Epithelial cell of proximal tubule (primary cell): ENCODE data around the gene OR51B4. TPM values are rescaled to one million over a fixed set of nuclear protein-coding genes. Genes with fewer than 3 reads are reported as not detected.

Source experiments
- DNase-seq: peaks from one replicate; pipeline ENCODE4 v3.0.0-alpha.2; 2011; ENCODE audit warnings: low read depth
- H3K4me3 ChIP-seq: 2 replicates; pipeline ENCODE4 v1.5.1; 2011; ENCODE audit warnings: low read depth, mild to moderate bottlenecking, low read length
- total RNA-seq: library from RNA; depleted of rRNA; stranded (reverse); fragments of >200 nt; gene quantifications from 2 replicates; pipeline ENCODE4 v1.2.3, GENCODE V29; 2015
- TF ChIP-seq, protein P1 (sequence below): conservative IDR thresholded peaks from 2 replicates; pipeline ENCODE4 v1.5.1; 2012; ENCODE audit warnings: low read depth, mild to moderate bottlenecking, low read length

The OR51B4 gene
- total RNA-seq, 1 donor from 2014 or later: not detected

DNA sequence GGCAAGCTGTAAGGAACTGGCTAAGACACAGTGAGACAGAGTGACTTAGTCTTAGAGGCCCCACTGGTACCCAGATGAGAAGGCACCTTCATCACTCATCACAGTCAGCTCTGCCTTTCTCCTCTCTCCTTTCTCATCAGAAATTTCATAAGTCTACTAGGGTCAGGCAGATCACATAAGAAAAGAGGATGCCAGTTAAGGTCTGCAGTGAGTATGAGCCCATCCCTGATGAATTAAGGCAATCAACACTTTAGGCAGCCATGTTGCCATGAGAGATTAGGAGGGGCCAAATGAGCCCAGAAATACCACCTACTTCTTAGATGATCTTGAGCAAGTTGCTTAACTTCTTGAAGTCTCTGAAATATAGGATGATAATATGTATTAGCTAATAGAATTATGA lies 20.1 kb downstream of the OR51B4 start:
- no peak overlapping the region for H3K4me3 ChIP-seq
- TF ChIP-seq, protein P1, sequence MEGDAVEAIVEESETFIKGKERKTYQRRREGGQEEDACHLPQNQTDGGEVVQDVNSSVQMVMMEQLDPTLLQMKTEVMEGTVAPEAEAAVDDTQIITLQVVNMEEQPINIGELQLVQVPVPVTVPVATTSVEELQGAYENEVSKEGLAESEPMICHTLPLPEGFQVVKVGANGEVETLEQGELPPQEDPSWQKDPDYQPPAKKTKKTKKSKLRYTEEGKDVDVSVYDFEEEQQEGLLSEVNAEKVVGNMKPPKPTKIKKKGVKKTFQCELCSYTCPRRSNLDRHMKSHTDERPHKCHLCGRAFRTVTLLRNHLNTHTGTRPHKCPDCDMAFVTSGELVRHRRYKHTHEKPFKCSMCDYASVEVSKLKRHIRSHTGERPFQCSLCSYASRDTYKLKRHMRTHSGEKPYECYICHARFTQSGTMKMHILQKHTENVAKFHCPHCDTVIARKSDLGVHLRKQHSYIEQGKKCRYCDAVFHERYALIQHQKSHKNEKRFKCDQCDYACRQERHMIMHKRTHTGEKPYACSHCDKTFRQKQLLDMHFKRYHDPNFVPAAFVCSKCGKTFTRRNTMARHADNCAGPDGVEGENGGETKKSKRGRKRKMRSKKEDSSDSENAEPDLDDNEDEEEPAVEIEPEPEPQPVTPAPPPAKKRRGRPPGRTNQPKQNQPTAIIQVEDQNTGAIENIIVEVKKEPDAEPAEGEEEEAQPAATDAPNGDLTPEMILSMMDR: no peak
- no peak for DNase-seq

DNA sequence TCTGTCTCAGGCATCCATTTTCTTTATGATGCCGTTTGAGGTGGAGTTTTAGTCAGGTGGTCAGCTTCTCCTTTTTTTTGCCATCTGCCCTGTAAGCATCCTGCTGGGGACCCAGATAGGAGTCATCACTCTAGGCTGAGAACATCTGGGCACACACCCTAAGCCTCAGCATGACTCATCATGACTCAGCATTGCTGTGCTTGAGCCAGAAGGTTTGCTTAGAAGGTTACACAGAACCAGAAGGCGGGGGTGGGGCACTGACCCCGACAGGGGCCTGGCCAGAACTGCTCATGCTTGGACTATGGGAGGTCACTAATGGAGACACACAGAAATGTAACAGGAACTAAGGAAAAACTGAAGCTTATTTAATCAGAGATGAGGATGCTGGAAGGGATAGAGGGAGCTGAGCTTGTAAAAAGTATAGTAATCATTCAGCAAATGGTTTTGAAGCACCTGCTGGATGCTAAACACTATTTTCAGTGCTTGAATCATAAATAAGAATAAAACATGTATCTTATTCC lies 21.1 kb downstream of the OR51B4 start:
- no peak overlapping the region for H3K4me3 ChIP-seq
- peak; percentile 93 for DNase-seq
- TF ChIP-seq, protein P1: no peak

DNA sequence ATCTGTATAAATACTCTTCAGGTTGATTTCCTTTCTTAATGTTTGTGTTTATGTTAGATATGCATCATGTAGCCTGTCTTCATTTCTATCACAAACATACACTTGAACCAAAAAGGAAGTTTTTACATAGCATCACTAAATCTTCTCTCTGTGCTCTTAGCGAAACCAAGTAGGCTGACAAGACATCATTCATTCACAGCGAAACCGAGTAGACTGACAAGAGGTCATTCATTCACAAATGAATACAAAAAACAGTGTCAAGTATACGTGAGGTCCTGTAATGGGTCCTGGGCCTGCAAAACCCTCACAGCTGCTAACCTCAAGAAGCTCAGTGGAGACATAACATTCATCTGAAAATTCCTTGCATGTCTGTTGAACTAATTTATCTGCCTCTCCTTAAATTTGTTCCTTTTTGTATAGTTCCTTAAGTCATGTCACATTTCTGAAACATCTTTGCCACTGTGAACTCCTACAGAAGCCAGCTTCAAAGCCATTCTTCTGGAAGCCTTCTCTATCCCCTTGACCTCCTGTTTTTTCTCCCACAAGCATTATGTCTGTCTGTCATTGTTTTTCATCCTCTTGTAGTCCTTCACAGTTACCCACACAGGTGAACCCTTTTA lies 22.2 kb downstream of the OR51B4 start:
- DNase-seq: no peak
- no peak overlapping the region for H3K4me3 ChIP-seq
- TF ChIP-seq, protein P1: no peak

DNA sequence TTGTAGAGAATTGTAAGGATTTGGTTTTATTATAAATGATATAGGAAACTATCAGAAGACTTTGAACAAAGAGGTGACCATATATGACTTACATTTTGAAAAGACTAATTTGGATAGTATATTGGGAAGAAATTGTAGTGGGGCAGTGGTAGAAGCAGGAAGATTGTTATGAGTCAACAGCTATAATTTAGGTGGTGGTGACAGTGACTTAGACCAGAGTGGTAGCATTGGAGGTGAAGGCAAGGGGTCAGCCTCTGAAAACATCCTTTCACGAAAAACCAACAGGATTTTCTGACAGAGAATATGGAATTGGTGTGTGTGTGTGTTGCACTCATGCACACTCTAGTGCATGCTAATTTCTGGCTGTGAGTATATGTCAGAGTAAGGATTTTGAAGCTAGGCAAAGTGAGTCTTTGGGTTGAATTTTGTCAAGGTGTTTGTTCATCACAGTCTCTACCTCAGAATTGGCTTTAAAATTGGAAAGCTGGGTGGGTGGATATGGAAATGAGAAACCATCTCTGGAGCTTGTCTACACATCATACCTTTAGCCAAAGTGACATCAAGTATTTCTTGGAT lies 23.9 kb downstream of the OR51B4 start:
- no peak for DNase-seq
- TF ChIP-seq, protein P1: no peak
- no peak overlapping the region for H3K4me3 ChIP-seq

DNA sequence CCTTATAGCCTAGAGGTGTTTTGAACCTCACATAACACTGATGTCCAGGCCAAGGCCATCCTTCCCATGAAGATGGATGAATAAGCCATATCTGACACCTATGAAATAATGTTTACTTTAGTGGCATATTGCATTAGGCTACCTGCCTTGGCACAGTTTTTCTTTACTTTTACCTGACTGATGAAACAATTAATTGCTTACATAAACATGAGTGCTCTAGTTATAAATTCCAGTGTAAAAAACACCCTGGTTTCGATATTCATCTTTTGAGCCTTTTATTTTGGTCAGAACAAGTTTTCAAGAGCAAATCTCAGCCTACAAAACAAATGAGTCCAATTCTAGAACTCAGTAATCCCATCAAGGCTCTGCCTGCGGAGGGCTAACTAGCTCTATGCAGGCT lies 25.0 kb downstream of the OR51B4 start:
- DNase-seq: no peak
- TF ChIP-seq, protein P1: no peak
- no peak overlapping the region for H3K4me3 ChIP-seq

DNA sequence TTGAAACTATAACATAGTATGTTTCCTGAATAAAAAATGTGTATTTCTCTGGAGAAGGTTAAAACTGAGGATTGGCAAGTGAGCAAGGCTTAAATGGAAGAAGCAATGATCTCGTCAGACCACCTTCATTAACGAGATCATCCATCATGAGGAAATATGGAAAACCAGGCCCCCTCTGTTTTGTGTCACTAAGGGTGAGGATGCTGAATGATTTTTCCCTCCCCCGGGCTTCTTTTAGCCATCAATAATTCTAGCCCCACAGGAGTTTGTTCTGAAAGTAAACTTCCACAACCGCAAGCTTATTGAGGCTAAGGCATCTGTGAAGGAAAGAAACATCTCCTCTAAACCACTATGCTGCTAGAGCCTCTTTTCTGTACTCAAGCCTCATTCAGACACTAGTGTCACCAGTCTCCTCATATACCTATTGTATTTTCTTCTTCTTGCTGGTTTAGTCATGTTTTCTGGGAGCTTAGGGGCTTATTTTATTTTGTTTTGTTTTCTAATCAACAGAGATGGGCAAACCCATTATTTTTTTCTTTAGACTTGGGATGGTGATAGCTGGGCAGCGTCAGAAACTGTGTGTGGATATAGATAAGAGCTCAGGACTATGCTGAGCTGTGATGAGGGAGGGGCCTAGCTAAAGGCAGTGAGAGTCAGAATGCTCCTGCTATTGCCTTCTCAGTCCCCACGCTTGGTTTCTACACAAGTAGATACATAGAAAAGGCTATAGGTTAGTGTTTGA lies 26.2 kb downstream of the OR51B4 start:
- H3K4me3 ChIP-seq: no peak overlapping the region
- TF ChIP-seq, protein P1: no peak
- no peak for DNase-seq

DNA sequence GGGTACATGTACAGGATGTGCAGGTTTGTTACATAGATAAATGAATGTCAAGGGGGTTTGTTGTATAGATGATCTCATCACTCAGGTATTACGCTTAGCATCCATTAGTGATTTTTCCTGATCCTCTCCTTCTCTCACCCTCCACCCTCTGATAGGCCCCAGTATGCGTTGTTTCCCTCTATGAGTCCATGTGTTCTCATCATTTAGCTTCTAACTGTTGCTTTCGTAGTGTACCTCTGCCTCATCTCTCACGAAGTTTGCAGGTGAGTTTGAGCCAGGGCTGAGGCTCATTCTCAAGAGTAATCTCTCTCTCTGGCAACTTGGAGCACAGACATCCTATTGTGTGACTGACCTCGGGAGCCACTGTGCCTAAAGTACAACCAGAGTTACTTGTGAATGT lies 27.4 kb downstream of the OR51B4 start:
- DNase-seq: no peak
- TF ChIP-seq, protein P1: no peak
- H3K4me3 ChIP-seq: no peak overlapping the region
